Measurements from ENCODE around the gene SLC37A1. TPM values are rescaled to one million over a fixed set of nuclear protein-coding genes. Genes with fewer than 3 reads are reported as not detected.

The SLC37A1 gene
- total RNA-seq, 4 donors from 2014 or later, result 4.0 to 5.8 (median 5.1) TPM

DNA sequence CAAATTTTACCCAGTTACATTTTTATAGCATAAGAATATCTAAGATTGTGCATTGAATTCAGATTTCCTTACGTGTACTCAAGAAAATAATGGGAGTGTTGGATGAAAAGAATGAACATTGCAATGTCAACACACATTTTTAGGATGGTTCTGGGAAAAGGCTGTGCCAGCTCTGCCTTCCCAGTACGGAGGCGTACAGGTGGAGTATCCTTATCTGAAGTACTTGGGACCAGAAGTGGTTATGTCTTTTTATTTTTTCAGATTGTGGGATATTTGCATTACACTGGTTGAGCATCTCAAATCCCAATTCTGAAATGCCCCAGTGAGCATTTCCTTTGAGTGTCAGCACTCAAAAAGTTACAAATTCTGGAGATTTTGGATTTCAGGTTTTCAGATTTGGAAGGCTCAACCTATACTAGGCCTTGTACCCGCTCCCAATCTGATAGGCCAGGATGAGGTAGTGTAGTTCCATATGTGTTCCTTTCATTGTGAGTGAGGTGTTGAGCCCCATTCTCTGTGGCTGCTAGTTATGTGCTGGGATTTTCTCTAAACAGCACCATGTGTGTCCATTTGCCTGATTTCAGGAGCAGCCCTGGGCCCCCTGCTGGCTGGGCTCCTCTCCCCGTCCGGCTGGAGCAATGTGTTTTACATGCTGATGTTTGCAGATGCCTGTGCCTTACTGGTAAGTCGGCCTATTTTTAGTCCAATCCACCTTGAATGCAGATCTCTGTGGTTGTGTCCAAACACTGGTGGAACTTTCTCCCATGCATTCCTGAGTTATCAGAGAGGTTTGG lies 60.8 kb downstream of the SLC37A1 start:
- TF ChIP-seq CTCF (IDR thresholded peaks at IDR 0.05; ENCODE audit: low read depth), result no peak

GRCh38 chr21:42575111-42575510 lies 61.5 kb downstream of the SLC37A1 start:
- no peak for TF ChIP-seq CTCF (IDR thresholded peaks at IDR 0.05; ENCODE audit: low read depth)

DNA sequence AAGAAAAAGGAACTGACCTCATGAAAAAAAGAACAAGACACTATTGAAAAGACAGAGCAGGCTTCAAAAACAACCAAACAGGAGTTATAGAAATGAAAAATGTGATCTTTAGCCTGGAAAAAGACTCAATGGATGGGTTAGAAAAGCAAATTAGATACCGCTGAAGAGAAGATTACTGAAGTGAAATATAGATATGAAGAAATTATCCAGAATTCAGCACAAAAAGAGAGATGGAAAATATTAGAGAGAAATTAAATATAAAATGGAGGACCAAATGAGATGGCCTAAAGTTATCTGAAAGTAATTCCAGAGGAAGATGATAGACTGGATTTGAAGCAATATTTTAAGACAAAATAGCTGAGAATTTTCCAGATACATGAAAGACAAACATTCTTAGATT lies 63.0 kb downstream of the SLC37A1 start:
- no peak for TF ChIP-seq CTCF (IDR thresholded peaks at IDR 0.05; ENCODE audit: low read depth)

DNA sequence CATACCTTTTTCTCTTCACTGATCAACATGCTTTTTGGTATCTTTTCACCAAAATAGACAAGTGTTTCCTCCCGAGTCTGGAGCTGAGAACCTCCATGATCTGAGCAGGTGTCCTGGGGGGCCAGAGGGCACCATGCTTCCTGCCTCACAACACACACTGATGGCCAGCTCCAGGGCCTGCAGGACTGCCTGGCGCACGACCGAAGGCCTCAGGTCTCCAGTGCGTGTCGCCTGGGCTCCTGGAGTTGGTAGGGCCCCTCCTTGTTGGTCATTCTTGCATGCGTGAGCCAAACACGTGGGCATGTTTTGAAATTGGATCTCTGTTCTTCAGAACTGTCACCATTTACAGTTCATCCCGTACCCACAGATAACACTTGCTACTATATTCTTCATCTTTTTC lies 64.4 kb downstream of the SLC37A1 start:
- no peak for TF ChIP-seq CTCF (IDR thresholded peaks at IDR 0.05; ENCODE audit: low read depth)

GRCh38 chr21:42578761-42579415 lies 65.2 kb downstream of the SLC37A1 start:
- TF ChIP-seq CTCF (IDR thresholded peaks at IDR 0.05; ENCODE audit: low read depth), result no peak

DNA sequence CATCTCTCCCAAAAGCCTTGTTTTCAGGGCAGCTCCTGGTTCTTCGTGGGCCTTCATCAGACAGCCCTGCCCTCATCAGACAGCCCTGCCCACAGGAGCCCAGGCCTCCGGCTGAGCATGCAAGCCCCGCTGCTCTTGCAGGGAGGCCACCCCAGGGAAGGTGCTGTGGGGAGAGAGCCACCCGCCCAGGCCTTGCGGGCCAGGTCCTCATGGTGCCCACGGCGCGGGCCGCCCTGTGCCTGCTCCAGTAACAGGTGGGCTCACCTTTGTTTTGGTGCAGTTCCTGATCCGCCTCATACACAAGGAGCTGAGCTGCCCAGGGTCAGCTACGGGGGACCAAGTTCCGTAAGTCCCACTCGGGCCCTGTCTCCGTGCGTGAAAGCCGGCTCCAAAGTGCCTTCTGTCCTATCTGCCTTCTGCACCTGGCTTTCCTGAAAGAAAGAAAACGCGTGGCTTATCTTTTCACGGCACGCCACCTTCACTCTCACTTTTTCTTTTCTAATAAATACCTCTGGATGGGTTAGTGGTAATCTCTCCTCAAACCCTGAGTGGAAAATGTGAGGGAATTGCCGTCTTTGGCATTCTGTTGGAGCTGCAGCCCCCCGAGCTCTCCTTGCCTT lies 65.9 kb downstream of the SLC37A1 start:
- no peak for TF ChIP-seq CTCF (IDR thresholded peaks at IDR 0.05; ENCODE audit: low read depth)

Data from subcutaneous adipose tissue (tissue), 4 donors.